Naive thymus-derived CD8-positive, alpha-beta T cell (primary cell): Measurements from ENCODE around the gene ALDH3A1. TPM values are rescaled to one million over a fixed set of nuclear protein-coding genes. Genes with fewer than 3 reads are reported as not detected.
"Not testable (repeated sequence)": the region's sequence is repeated elsewhere in the genome, so short reads cannot be mapped to it uniquely, and the experiment has no call there.

Source experiments
- ATAC-seq, 2 donors: fragments of 150-1000 bp; cut with Tn5 transposase in 1 of 2; sonication (Bioruptor Pico), chemical (Tn5 transposase) in 1 of 2; 1 replicate in 1 of 2; 2 replicates in 1 of 2; pipeline ENCODE4 v1.10.0; 2021; ENCODE audit warnings: mild to moderate bottlenecking in 2 of 2, moderate library complexity in 2 of 2
- POLR2A ChIA-PET: fragments of 350-600 bp; sonication (Branson Sonifier 250); formaldehyde crosslinking; loops from one replicate; lab custom pipeline; 2021; ENCODE audit warnings: antibody characterized with exemption; lab: Charles Lee
- DNase-seq, 10 donors: peaks; one replicate each; pipeline versions ENCODE4 v3.0.0 to v3.0.0-alpha.2; 2020 to 2022
- H3K27ac Mint-ChIP-seq, 10 donors: one replicate each; pipeline ENCODE4 v1.8.0; 2020 to 2022; ENCODE audit warnings: mild to moderate bottlenecking in 10 of 10, mixed read lengths in 10 of 10, moderate library complexity in 4 of 10, inconsistent platforms in 1 of 10
- H3K27me3 Mint-ChIP-seq, 5 donors: one replicate each; pipeline ENCODE4 v1.8.0; 2021 to 2022; ENCODE audit warnings: mixed read lengths in 5 of 5
- H3K36me3 Mint-ChIP-seq, 3 donors: one replicate each; pipeline ENCODE4 v1.8.0; 2020 to 2022; ENCODE audit warnings: mixed read lengths in 3 of 3, mild to moderate bottlenecking in 2 of 3, inconsistent platforms in 1 of 3
- H3K4me1 Mint-ChIP-seq, 4 donors: one replicate each; pipeline ENCODE4 v1.8.0; 2021 to 2022; ENCODE audit warnings: mixed read lengths in 4 of 4
- H3K4me3 Mint-ChIP-seq, 10 donors: one replicate each; pipeline ENCODE4 v1.8.0; 2020 to 2022; ENCODE audit warnings: mild to moderate bottlenecking in 10 of 10, mixed read lengths in 10 of 10, moderate library complexity in 6 of 10, inconsistent platforms in 1 of 10
- H3K9me3 Mint-ChIP-seq, 9 donors: one replicate each; pipeline ENCODE4 v1.8.0; 2020 to 2022; ENCODE audit warnings: mixed read lengths in 9 of 9, mild to moderate bottlenecking in 3 of 9, inconsistent platforms in 1 of 9, moderate library complexity in 1 of 9
- polyA plus RNA-seq, 3 donors: library from polyadenylated mRNA; unstranded; fragments of 300-500 nt; fragmentation: Illumina TruSeq; gene quantifications; one replicate each; pipeline ENCODE4 v1.2.3, GENCODE V29; 2021
- total RNA-seq, 8 experiments: library from RNA in 2 of 8; stranded (reverse) in 2 of 8; gene quantifications; one replicate each; pipeline ENCODE4 v1.2.3 and lab custom pipeline; 2021 to 2026

Gene ALDH3A1
- total and polyA plus RNA-seq, 5 experiments from 2014 or later = 0.11 TPM; not detected in 4

- POLR2A ChIA-PET = interaction anchor here (0.9 kb wide), 1 partner anchor 125 kb away, joined by 3 read pairs; no protein-coding TSS in a partner anchor
- DNase-seq (no peak), ATAC-seq (no peak)
- no peak overlapping the region for H3K4me3 Mint-ChIP-seq
- H3K27ac Mint-ChIP-seq = peak overlapping the region in 6 of 10 donors; percentile 34 to 96 (median 83)
- peaks cover 0 to 2% (median 0%) of the 10 kb centered on the region in 5 donors for H3K27me3 Mint-ChIP-seq
- H3K9me3 Mint-ChIP-seq = no peaks in the 10 kb centered on the region
- H3K36me3 Mint-ChIP-seq = peaks cover 0 to 2% (median under 1%) of the 10 kb centered on the region in 3 donors
- H3K4me1 Mint-ChIP-seq = peaks cover 35 to 56% (median 49%) of the 10 kb centered on the region in 4 donors
Measured at GRCh38 chr17:19769946-19770652, 22.0 kb upstream of the ALDH3A1 start.

DNA sequence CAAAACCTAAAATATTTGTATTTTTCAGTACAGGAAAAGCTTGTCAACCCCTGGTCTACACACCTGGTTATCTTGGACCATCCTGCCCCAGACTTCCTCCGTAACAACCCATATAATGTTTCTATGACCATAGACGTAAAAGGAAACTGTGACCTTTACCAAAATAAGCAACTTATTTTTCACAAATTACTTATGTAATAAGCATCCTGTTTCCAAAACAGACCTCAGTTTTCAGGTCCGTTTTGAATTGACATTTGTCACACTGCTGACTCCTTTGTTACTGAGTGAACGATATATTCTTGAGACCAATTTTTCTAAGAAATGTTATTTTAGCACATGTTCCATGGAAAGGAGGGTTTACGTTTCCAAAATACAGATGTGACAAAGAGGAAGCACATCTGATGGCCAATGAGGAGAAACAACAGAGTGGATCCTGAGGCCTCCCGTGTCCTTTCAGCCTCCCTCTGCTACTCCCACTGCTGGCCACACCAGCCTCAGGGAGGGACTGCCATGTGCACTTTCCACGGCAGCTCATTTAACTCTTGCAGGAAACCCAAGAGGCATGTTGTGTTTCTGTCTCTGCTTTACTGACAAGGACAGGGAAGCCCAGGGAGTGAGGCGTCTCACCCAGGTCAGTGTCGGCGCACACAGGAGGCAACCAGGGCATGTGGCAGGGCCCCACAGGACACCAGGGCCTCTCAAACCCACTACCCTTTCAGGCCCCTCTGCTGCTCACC is 20.1 kb upstream of the ALDH3A1 start:
- Mint-ChIP-seq H3K27ac (peak overlapping the region in 1 of 10 donors; percentile 24), H3K9me3 (no peaks in the 10 kb centered on the region), H3K4me1 (peaks cover 27 to 46% (median 40%) of the 10 kb centered on the region in 4 donors), H3K4me3 (no peak overlapping the region), H3K27me3 (peaks cover 0 to 6% (median 2%) of the 10 kb centered on the region in 5 donors), H3K36me3 (no peaks in the 10 kb centered on the region)
- no peak for ATAC-seq
- DNase-seq = no peak
- POLR2A ChIA-PET = interaction anchor here (1.2 kb wide), 1 partner anchor 120 kb away, joined by 3 read pairs; no protein-coding TSS in a partner anchor

GRCh38 chr17:19766421-19767270 is 18.5 kb upstream of the ALDH3A1 start:
- H3K27me3 Mint-ChIP-seq = peaks cover 0 to 8% (median 2%) of the 10 kb centered on the region in 5 donors
- H3K27ac Mint-ChIP-seq = peak overlapping the region in 6 of 10 donors; percentile 32 to 84 (median 58)
- peak; percentile 92 to 93 for ATAC-seq
- POLR2A ChIA-PET = interaction anchor here (0.7 to 1.2 kb wide), 5 partner anchors 59 to 255 kb away, joined by 3 to 5 read pairs (median 3); partner anchors contain the start of gene ALDH3A2
- H3K36me3 Mint-ChIP-seq = no peaks in the 10 kb centered on the region
- H3K4me1 Mint-ChIP-seq = peaks cover 20 to 37% (median 27%) of the 10 kb centered on the region in 4 donors
- H3K4me3 Mint-ChIP-seq = peak overlapping the region in 3 of 10 donors; percentile 6 to 33 (median 9)
- no peaks in the 10 kb centered on the region for H3K9me3 Mint-ChIP-seq
- peak; percentile 50 to 85 (median 76) for DNase-seq

DNA sequence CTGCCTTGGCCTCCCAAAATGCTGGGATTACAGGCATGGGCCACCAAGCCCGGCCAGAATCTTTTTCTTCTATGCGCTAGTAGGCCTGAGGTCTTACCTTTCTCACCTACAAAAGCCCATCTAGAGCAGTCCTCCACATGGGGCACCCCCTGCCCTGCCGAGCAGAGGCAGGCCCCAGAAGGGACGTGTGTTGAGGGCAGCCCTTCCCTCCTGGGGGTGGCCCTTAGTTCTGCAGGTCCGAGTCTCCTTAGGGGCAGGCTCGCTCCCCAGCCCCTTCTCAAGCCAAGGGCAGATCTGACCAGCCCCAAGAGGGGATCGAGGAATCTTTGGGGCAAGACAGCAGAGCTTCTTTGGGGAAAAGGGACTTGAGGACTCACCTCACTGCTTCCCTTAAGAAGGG is 17.9 kb upstream of the ALDH3A1 start:
- POLR2A ChIA-PET = interaction anchor here (1.1 to 1.2 kb wide), 4 partner anchors 117 to 254 kb away, joined by 3 to 5 read pairs (median 4); partner anchors contain the start of gene ALDH3A2
- Mint-ChIP-seq H3K27ac (peak overlapping the region in 1 of 10 donors; percentile 37), H3K27me3 (peaks cover 0 to 8% (median 2%) of the 10 kb centered on the region in 5 donors), H3K36me3 (no peaks in the 10 kb centered on the region), H3K4me3 (no peak overlapping the region), H3K9me3 (no peaks in the 10 kb centered on the region), H3K4me1 (peaks cover 14 to 31% (median 21%) of the 10 kb centered on the region in 4 donors)
- DNase-seq = peak in 1 of 10 donors; percentile 40
- ATAC-seq = no peak

GRCh38 chr17:19763991-19764390 is 15.9 kb upstream of the ALDH3A1 start:
- H3K4me1 Mint-ChIP-seq = peaks cover 8 to 19% (median 12%) of the 10 kb centered on the region in 4 donors
- H3K4me3 Mint-ChIP-seq, H3K27me3 Mint-ChIP-seq, H3K27ac Mint-ChIP-seq, H3K36me3 Mint-ChIP-seq, H3K9me3 Mint-ChIP-seq, ATAC-seq, DNase-seq: not testable (repeated sequence)
- POLR2A ChIA-PET = interaction anchor here (0.9 to 1.7 kb wide), 3 partner anchors 115 to 401 kb away, joined by 4 to 8 read pairs (median 4); partner anchors contain the start of gene ALDH3A2

- H3K27me3 Mint-ChIP-seq = peaks cover 3 to 8% (median 8%) of the 10 kb centered on the region in 5 donors
- H3K4me1 Mint-ChIP-seq = peaks cover 8 to 19% (median 12%) of the 10 kb centered on the region in 4 donors
- H3K27ac Mint-ChIP-seq = peak overlapping the region in 2 of 10 donors; percentile 36 to 63
- no peak overlapping the region for H3K4me3 Mint-ChIP-seq
- H3K9me3 Mint-ChIP-seq = no peaks in the 10 kb centered on the region
- DNase-seq (peak in 1 of 10 donors; percentile 24), ATAC-seq (no peak)
- H3K36me3 Mint-ChIP-seq = no peaks in the 10 kb centered on the region
- POLR2A ChIA-PET = interaction anchor here (0.7 to 2.3 kb wide), 4 partner anchors 9 to 247 kb away, joined by 3 to 16 read pairs (median 4); partner anchors contain the start of gene ALDH3A2
Measured at GRCh38 chr17:19763416-19763815, 15.3 kb upstream of the ALDH3A1 start.

DNA sequence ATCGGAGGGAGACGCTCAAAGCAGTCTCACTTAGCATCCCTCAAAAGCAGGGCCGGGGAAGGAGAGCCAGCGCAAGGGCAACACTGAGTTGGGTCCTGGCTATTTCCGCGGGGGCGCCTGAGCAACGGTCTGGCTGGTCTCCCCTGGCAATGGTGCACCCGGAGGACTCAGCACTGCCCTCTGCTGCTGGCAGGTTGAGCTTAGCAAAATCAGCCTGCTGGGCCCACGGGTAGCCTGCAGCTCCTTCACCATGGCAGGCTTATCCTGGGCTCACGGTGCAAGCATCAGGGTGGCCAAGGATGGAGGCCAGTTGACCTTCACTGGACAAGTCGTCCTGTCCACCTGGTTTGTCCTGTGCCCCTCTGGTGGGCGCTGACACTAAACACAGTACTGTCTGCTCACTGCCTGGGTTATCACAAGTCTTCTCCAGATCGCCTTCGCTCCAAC is 14.4 kb upstream of the ALDH3A1 start:
- DNase-seq = peak in 9 of 10 donors; percentile 43 to 85 (median 59)
- no peaks in the 10 kb centered on the region for H3K36me3 Mint-ChIP-seq
- peaks cover 3 to 11% (median 8%) of the 10 kb centered on the region in 5 donors for H3K27me3 Mint-ChIP-seq
- POLR2A ChIA-PET = interaction anchor here (0.7 to 2.3 kb wide), 6 partner anchors 10 to 249 kb away, joined by 3 to 16 read pairs (median 4); partner anchors contain the start of gene ALDH3A2
- no peak overlapping the region for H3K27ac Mint-ChIP-seq
- H3K4me3 Mint-ChIP-seq = no peak overlapping the region
- peak; percentile 68 to 85 for ATAC-seq
- no peaks in the 10 kb centered on the region for H3K9me3 Mint-ChIP-seq
- peaks cover 3 to 19% (median 12%) of the 10 kb centered on the region in 4 donors for H3K4me1 Mint-ChIP-seq

GRCh38 chr17:19760746-19761145 is 12.6 kb upstream of the ALDH3A1 start:
- no peak for ATAC-seq
- H3K27me3 Mint-ChIP-seq = peaks cover 3 to 23% (median 16%) of the 10 kb centered on the region in 5 donors
- POLR2A ChIA-PET = no interaction called here

GRCh38 chr17:19759568-19760549 is 11.8 kb upstream of the ALDH3A1 start:
- DNase-seq = peak in 2 of 10 donors; percentile 12 to 50
- H3K36me3 Mint-ChIP-seq = no peaks in the 10 kb centered on the region
- H3K4me3 Mint-ChIP-seq = no peak overlapping the region
- ATAC-seq = no peak
- POLR2A ChIA-PET = no interaction called here
- H3K9me3 Mint-ChIP-seq = no peaks in the 10 kb centered on the region
- peak overlapping the region in 1 of 10 donors; percentile 44 for H3K27ac Mint-ChIP-seq
- peaks cover 3 to 10% (median 7%) of the 10 kb centered on the region in 4 donors for H3K4me1 Mint-ChIP-seq
- H3K27me3 Mint-ChIP-seq = peaks cover 2 to 30% (median 17%) of the 10 kb centered on the region in 5 donors

More at GRCh38 chr17:19760746-19761145, 12.6 kb upstream of the ALDH3A1 start:
- Mint-ChIP-seq H3K27ac (no peak overlapping the region), H3K4me3 (no peak overlapping the region), H3K36me3 (no peaks in the 10 kb centered on the region), H3K9me3 (no peaks in the 10 kb centered on the region), H3K4me1 (peaks cover 0 to 10% (median 7%) of the 10 kb centered on the region in 4 donors)
- no peak for DNase-seq

DNA sequence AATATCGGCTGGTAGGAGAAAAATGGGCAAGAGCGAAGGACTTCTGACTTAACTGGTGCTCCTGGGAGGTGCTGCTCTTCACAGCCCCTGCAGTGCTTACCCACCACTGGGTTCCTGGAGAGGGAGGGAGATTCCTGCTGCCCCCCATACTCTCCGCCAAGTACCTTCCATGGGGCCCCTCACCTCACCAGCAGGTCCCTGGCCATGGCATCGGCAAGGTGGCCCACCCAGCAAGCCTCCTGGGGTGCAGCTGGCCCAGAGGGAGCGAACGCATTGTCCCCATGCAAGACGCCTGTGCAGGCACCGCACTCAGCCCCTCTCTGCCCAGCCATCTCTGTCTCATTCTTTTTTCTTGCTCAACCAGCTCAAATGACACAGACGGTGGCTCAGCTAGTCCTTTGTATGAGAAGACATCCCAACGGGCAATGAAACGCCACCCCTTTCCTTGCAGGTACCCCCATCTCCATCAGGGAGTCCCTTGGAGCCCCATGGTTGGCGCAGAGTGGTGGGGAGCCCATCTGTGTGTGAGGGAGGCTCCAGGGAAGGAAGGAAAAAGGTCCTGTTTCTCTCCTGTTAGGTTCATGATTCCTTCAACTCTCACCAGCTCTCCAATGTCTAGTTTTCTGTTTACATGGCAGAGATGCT is 9.6 kb upstream of the ALDH3A1 start:
- Mint-ChIP-seq H3K27ac (no peak overlapping the region), H3K27me3 (peaks cover 2 to 22% (median 21%) of the 10 kb centered on the region in 5 donors), H3K4me3 (no peak overlapping the region), H3K4me1 (peaks cover 1 to 7% (median 4%) of the 10 kb centered on the region in 4 donors), H3K9me3 (no peaks in the 10 kb centered on the region), H3K36me3 (no peaks in the 10 kb centered on the region)
- DNase-seq (no peak), ATAC-seq (no peak)
- POLR2A ChIA-PET = no interaction called here
